ENCODE measurements around the gene CADM1.

DNA sequence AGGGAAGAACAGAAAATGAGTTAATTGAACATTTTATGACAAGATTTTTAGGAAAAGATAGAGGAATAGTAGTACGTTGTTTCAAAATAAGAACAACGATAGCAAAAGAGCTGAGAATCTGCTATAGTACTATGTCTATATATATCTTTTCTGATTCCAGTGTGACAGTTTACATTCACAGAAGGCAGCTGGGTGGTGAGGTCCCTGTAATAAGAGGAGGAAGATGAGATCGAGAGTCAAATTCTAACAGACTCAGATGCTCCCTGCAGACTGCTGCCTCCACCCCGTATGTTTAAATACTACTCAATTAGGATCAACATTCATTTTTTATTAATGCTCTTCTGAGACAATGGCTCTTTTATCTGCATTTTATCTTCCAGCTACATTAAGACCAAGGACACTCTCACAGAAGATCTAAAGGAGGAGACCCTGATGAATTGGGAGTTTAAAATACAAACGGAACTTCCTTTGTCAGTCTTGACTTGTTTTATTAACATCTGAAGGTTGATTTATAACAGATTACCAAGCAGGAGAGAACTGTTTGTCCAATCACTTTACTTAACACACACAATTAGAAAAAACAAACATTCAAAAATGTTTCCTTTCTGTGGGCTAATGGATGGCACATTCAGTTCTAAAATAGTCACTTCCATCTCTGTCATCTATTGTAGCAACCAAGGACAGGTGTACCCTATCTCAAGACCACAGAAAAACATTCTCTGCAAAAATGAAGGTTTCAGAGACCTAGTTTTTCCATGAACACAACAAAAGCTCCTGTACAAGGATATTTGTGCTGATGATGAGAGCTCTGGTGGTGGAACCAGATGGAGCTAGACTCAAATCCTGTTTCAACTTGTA, 240.2 kb downstream of the CADM1 start:
- TF ChIP-seq EP300 (IDR thresholded peaks at IDR 0.05; ENCODE audit: borderline replicate concordance in 1 of 2, control insufficient read depth in 1 of 2, low read depth in 2 of 2, low read length in 2 of 2), result no peak
- no peak for TF ChIP-seq NBN (IDR thresholded peaks at IDR 0.05)
